HG03066 (cell line): ENCODE results near the gene TECPR2.
"Not testable (repeated sequence)": the region's sequence is repeated elsewhere in the genome, so short reads cannot be mapped to it uniquely, and the experiment has no call there.

Experiments
- ATAC-seq: cut with Tn5 transposase; IDR thresholded peaks from one replicate; pipeline ENCODE4 v1.9.1; 2021; ENCODE audit warnings: low read depth; ENCODE audit not compliant: unreplicated experiment

TECPR2 gene

GRCh38 chr14:102362545-102363181 lies at the start of gene TECPR2, which contains the start of gene CINP:
Gene TECPR2 (plus strand): TSS chr14:102362941. CDS start chr14:102376722, 13,781 bp downstream.
Gene CINP (minus strand): TSS chr14:102362890. CDS start chr14:102362851, 39 bp downstream.
- ATAC-seq, result peak; percentile 90

GRCh38 chr14:102314242-102315011 lies 48.3 kb upstream of the TECPR2 start:
- peak; percentile 51 for ATAC-seq

GRCh38 chr14:102315121-102315520 lies 47.6 kb upstream of the TECPR2 start:
- ATAC-seq, result no peak

GRCh38 chr14:102316338-102316742 lies 46.4 kb upstream of the TECPR2 start:
- no peak for ATAC-seq

GRCh38 chr14:102316743-102317563 lies 45.8 kb upstream of the TECPR2 start:
- ATAC-seq, result peak; percentile 49

GRCh38 chr14:102317564-102318248 lies 45.0 kb upstream of the TECPR2 start:
- no peak for ATAC-seq

- ATAC-seq, result no peak
Observed at GRCh38 chr14:102318781-102319276, 43.9 kb upstream of the TECPR2 start.

- peak; percentile 51 for ATAC-seq
Observed at GRCh38 chr14:102319351-102320032, 43.2 kb upstream of the TECPR2 start, which contains the start of gene ZNF839. Gene ZNF839 (plus strand): TSS chr14:102319746. CDS start chr14:102319766, 20 bp downstream.

GRCh38 chr14:102320033-102320660 lies 42.6 kb upstream of the TECPR2 start:
- ATAC-seq, result peak; percentile 10

- no peak for ATAC-seq
Observed at GRCh38 chr14:102320671-102321455, 41.9 kb upstream of the TECPR2 start.

- ATAC-seq, result no peak
Observed at GRCh38 chr14:102321456-102322422, 41.0 kb upstream of the TECPR2 start.

- ATAC-seq, result no peak
Observed at GRCh38 chr14:102323102-102323501, 39.6 kb upstream of the TECPR2 start.

- ATAC-seq, result no peak
Observed at GRCh38 chr14:102325791-102326345, 36.9 kb upstream of the TECPR2 start.

GRCh38 chr14:102326583-102326982 lies 36.2 kb upstream of the TECPR2 start:
- ATAC-seq, result no peak

- ATAC-seq, result not testable (repeated sequence)
Observed at GRCh38 chr14:102329381-102329780, 33.4 kb upstream of the TECPR2 start.

GRCh38 chr14:102330806-102331205 lies 31.9 kb upstream of the TECPR2 start:
- no peak for ATAC-seq

GRCh38 chr14:102333390-102333789 lies 29.4 kb upstream of the TECPR2 start:
- no peak for ATAC-seq
